ENCODE measurements around the gene REXO4. TPM values are rescaled to one million over a fixed set of nuclear protein-coding genes. Genes with fewer than 3 reads are reported as not detected.
A peak's percentile ranks its signal among the peaks of the same experiment; 100 is the strongest.

Gene REXO4
- total RNA-seq, 3 donors from 2014 or later = 67.5 to 79.5 (median 79.3) TPM

DNA sequence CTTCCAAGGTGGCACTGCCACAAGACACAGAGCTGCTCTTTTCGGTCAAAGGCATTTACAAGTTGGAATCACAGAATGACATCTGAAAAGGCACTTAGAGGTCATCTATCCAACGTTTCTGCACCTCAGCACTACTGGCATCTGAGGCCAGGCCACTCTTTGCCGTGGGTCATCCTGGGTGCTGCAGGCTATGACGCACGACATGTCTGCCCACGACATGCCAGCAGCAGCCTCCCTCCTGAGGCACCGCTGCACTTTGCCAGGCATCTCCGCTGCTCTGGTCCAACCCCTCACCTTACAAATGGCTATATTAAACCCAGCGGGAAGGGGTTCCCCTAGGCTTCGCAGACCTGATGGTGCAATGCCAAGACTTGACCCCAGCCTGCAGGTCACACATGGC is 50.0 kb downstream of the REXO4 start:
- peaks cover 62% of the 10 kb centered on the region for H3K4me1 Mint-ChIP-seq (ENCODE audit: low read depth)

DNA sequence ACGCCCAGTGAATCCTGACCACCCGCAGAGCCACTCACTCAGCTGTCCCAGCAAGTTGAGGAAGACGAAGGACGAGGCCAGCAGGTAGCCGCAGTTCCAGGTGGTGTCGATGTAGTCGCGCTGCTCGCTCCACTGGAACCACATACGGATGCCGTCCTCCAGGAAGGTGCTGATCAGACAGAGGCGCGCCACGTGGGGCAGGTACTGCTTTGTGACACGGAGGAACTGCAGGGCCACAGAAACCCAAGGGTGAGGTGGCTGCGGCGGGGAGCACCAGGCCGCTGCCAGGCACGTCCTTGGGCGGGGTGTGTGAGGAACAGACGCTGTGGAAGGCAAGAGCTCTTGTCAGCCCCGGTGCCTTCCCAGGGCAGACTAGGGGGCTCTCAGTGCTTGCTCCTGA is 50.6 kb downstream of the REXO4 start:
- no peaks in the 10 kb centered on the region for H3K27me3 Mint-ChIP-seq (ENCODE audit: low read depth)
- H3K36me3 Mint-ChIP-seq (ENCODE audit: insufficient read depth) = peaks cover 49% of the 10 kb centered on the region
- no peaks in the 10 kb centered on the region for H3K9me3 Mint-ChIP-seq
- H3K4me3 Mint-ChIP-seq = no peak overlapping the region
- ATAC-seq (no peak), DNase-seq (no peak)
- H3K4me1 Mint-ChIP-seq (ENCODE audit: low read depth) = peaks cover 56% of the 10 kb centered on the region

More for the DNA sequence above, 50.0 kb downstream of the REXO4 start:
- Mint-ChIP-seq H3K9me3 (no peaks in the 10 kb centered on the region), H3K36me3 (ENCODE audit: insufficient read depth) (peaks cover 48% of the 10 kb centered on the region), H3K4me3 (no peak overlapping the region), H3K27me3 (ENCODE audit: low read depth) (no peaks in the 10 kb centered on the region)
- DNase-seq (no peak), ATAC-seq (no peak)

DNA sequence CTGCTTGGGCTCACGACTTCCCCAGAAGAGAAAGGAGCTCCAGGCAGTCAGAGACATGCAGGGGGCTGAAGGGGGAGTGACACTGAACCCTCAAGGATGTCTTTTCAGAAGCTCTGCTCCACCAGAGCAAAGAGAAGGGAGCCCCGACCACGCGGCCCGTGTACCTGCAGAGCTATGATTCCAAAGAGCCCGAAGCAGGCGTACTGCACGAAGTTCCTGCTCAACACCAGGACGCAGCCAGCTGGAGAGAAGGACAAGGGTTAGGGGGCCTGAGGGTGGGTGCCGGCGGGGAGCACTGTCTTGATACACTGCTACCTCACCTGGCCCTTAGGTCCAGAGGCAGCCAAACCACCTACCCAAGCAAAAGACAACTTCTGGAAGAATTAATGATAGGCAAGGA is 51.4 kb downstream of the REXO4 start:
- no peaks in the 10 kb centered on the region for H3K27me3 Mint-ChIP-seq (ENCODE audit: low read depth)

DNA sequence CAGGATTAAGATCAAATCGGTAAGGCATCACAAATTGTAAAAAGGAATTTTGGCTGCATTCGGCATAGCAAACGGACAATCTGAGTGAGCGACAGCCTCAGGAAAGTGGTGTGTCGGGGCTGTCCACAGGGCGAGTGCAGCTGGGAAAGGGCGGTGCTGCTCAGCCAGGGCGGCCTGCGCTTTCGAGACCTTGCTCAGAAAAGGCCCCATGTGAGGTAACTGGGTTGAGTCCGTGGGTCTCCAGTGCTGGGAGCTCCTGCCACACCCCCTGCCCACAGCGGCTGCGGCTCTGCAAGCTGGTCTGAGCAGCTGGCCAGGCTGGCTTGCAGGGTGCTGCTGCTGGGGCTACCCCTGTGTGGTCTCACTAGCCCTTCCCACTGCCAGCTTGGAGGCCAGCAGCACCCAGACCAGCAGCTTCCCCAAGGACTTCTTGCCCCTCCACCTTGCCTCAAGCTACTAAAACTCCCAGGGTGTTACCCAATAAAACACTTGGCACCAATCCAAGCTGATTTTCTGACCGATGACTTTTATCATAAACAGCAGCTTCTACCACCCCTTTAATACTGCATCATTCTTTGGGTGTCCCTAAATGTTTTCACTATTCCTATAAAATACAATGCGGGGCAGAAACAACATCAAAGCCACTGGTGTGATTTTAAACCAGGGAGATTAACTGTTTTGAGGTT is 55.3 kb downstream of the REXO4 start:
- Mint-ChIP-seq H3K27me3 (ENCODE audit: low read depth) (no peaks in the 10 kb centered on the region), H3K4me1 (ENCODE audit: low read depth) (peaks cover 47% of the 10 kb centered on the region), H3K4me3 (no peak overlapping the region), H3K36me3 (ENCODE audit: insufficient read depth) (peaks cover 33% of the 10 kb centered on the region), H3K9me3 (no peaks in the 10 kb centered on the region)
- no peak for ATAC-seq
- no peak for DNase-seq

More for the DNA sequence above, 51.4 kb downstream of the REXO4 start:
- Mint-ChIP-seq H3K4me3 (no peak overlapping the region), H3K4me1 (ENCODE audit: low read depth) (peaks cover 50% of the 10 kb centered on the region), H3K9me3 (no peaks in the 10 kb centered on the region), H3K36me3 (ENCODE audit: insufficient read depth) (peaks cover 53% of the 10 kb centered on the region)
- ATAC-seq (no peak), DNase-seq (no peak)

DNA sequence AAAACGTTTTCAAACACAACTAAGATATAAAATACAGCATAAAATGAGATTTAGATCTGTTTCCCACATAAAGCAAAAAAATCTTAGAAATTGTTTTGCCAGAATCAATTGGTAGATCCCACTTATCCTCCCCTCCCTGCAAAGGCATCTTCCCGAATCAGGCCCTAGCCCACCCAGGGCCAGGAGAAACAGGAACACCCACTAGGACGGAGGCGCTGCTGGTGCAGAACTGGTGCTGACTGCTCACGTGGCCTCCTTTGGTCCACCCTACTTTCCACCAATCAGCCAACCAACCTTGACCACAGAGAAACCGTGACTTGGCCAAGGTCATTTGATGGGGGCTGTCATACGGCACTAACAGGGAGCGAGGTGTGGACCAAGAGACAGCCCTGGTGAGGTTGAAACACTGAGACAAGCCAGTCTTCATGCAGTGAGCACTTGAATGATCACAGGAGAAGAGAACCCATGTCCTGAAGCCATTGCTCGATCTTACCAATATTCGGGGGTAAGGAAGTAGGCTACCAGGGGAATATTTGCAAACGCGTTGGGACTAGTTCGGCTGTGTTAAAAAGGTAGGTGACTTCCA is 56.2 kb downstream of the REXO4 start:
- ATAC-seq = no peak
- Mint-ChIP-seq H3K36me3 (ENCODE audit: insufficient read depth) (peaks cover 33% of the 10 kb centered on the region), H3K9me3 (no peaks in the 10 kb centered on the region), H3K27me3 (ENCODE audit: low read depth) (no peaks in the 10 kb centered on the region), H3K4me3 (no peak overlapping the region), H3K4me1 (ENCODE audit: low read depth) (peaks cover 49% of the 10 kb centered on the region)
- no peak for DNase-seq

DNA sequence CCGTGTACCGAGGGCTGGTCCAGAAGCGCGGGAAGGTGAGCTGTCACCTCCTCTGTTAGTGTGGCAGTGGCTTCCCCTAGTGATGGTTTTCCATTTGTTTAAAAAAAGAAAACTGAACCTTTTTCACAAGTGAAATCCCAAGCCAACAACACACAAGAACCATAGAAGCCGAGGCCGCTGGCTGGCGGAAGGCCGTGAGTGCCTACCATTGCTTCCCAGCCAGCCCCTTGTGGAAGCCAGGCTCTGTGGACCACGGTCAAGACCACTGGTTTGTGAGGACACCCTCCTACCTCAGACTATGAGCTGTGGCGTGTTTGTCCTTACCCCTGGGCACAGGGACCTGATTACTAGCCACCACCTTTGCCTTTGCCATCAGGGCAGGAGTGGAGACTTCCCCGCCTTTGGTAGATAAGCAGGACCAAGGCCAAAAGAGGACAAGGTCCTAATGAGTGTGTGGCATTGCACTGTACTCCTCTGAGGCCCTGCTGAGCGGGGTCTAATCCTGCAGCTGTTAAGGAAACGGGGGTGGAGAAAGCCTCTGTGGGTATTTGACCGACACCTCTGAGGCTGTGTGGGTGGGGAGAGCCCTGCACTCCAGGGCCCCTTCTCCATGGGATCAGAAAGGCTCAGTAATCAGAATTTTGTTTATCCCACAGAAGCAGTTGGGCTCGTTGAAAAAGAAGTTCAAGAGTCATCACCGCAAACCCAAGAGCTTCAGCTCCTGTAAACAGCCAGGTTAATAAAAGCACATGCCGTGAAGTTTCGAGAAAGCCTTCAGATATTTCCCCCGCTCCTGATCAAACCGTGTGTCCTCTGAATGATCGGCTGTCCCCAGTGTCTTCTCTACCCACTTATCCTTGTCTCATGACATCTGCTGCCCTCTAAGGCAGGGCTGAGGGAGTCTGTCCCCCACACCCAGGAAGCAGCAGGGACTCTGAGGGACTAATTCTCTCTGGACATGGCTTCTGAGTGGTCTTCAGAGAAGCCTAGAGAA is 57.1 kb downstream of the REXO4 start:
- Mint-ChIP-seq H3K36me3 (ENCODE audit: insufficient read depth) (peaks cover 30% of the 10 kb centered on the region), H3K4me3 (peak overlapping the region; percentile 30), H3K27me3 (ENCODE audit: low read depth) (no peaks in the 10 kb centered on the region), H3K9me3 (no peaks in the 10 kb centered on the region), H3K4me1 (ENCODE audit: low read depth) (peaks cover 45% of the 10 kb centered on the region)
- no peak for DNase-seq
- no peak for ATAC-seq

DNA sequence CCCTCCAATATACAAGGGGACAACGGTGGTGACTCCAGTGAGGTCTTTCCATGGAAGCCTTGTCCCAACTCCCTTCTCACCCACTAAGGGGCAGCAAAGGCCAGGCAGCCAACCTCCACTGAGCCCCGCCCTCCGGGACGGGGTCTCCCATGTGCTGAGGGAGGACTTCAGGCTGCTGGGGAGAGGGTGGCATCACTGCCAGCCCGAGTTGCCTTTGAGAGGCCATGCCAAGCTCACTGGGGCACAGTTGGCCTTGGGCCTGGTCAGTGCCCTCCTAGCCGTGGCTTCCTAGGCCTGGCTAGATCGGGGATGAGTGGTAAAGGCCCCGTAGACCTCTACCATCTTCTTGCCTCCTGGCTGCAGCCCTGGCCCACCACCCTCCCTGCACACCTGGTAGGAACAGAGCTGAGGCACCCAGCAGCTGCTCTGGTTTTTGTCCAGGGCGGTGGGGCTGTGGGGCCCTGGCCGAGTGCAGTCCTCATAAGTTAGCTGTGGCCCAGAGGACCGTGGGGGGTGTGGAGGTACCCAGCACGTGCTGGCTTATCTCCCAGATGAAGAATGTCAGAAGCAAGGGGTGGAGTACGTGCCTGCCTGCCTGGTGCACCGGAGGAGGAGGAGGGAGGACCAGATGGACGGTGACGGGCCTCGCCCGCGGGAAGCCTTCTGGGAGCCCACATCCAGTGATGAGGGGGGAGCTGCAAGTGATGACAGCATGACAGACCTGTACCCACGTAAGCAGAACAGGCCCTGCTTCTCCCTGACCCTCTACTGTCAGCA is 58.2 kb downstream of the REXO4 start:
- H3K9me3 Mint-ChIP-seq = no peaks in the 10 kb centered on the region
- peaks cover 49% of the 10 kb centered on the region for H3K4me1 Mint-ChIP-seq (ENCODE audit: low read depth)
- no peak for ATAC-seq
- H3K36me3 Mint-ChIP-seq (ENCODE audit: insufficient read depth) = peaks cover 30% of the 10 kb centered on the region
- no peak overlapping the region for H3K4me3 Mint-ChIP-seq
- H3K27me3 Mint-ChIP-seq (ENCODE audit: low read depth) = no peaks in the 10 kb centered on the region
- no peak for DNase-seq

DNA sequence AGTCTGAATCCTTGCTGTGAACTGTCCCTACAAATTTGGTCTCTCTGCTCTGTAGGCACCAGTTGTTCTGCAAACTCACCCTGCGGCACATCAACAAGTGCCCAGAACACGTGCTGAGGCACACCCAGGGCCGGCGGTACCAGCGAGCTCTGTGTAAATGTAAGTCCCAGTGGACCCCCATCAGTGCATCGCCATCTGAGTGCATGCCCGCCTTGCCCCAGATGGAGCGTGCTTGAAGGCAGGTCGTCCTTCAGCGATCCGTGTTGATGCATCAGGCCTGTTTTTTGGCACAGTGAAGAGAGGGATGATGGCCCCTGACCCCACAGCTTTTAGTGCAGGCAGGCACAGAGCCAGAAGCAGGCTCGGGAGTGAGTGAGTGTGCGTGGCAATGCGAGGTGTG is 60.2 kb downstream of the REXO4 start:
- Mint-ChIP-seq H3K27me3 (ENCODE audit: low read depth) (no peaks in the 10 kb centered on the region), H3K9me3 (no peaks in the 10 kb centered on the region), H3K4me1 (ENCODE audit: low read depth) (peaks cover 51% of the 10 kb centered on the region), H3K4me3 (peak overlapping the region; percentile 80), H3K36me3 (ENCODE audit: insufficient read depth) (peaks cover 25% of the 10 kb centered on the region)
- no peak for DNase-seq
- ATAC-seq = no peak

DNA sequence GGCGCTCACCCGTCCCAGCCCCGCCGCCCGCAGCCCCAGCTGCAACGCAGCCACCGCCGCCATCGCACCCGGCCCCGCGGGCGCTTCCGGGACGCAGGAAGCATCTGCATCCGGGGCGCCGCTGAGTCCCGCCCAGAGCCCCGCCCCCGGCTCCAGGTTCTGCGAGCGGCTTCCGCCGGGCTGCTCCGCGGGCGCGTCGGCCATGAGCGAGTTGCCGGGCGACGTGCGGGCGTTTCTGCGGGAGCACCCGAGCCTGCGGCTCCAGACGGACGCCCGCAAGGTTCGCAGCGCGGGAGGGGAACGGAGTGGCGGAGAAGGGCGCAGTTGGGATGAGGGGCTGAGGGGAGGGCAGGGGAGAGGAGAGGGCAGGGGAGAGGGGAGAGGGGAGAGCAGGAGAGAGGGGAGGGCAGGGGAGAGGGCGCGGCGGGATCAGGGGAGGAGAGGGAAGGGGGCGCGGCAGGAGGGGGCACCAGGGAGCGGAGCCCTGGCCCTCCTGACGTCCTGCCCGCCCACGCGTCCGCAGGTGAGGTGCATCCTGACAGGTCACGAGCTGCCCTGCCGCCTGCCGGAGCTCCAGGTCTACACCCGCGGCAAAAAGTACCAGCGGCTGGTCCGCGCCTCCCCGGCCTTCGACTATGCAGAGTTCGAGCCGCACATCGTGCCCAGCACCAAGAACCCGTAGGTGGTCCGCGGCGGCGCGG is 61.3 kb downstream of the REXO4 start, which contains the start of the genes SURF1 and SURF2:
Gene SURF1, minus strand, starts transcription at position 97 of the 701 bp plus-strand sequence. Its CDS starts 34 bp downstream, at position 63.
Gene SURF2, plus strand, starts transcription at position 160 of the 701 bp plus-strand sequence. Its CDS starts 43 bp downstream, at position 203.
- Mint-ChIP-seq H3K4me3 (peak within 1 kb of the TSS; percentile 91), H3K4me1 (ENCODE audit: low read depth) (peaks cover 50% of the 10 kb centered on the region), H3K36me3 (ENCODE audit: insufficient read depth) (peaks cover 26% of the 10 kb centered on the region), H3K27me3 (ENCODE audit: low read depth) (no peaks in the 10 kb centered on the region), H3K9me3 (no peaks in the 10 kb centered on the region)
- DNase-seq = peak; percentile 87
- peak; percentile 85 to 86 for ATAC-seq

Other genes with a start within 250 kb of the REXO4 start
- not detected for gene OBP2B, start 208.8 kb downstream of the REXO4 start, total RNA-seq
- under 1 TPM in 1 of 3 donors, not detected in 2; 0.08 TPM for gene ABO, start 142.8 kb downstream of the REXO4 start, total RNA-seq
- gene SURF6, start 81.8 kb downstream of the REXO4 start, total RNA-seq = 10 to 100 TPM; 56.0 to 61.7 (median 58.5) TPM
- gene MED22, start 69.9 kb downstream of the REXO4 start, total RNA-seq = 10 to 100 TPM; 52.8 to 58.6 (median 55.3) TPM
- gene RPL7A, start 69.8 kb downstream of the REXO4 start, total RNA-seq = 1,000 to 10,000 TPM; 3,573 to 3,630 (median 3,625) TPM
- gene SURF1, start 61.5 kb downstream of the REXO4 start, total RNA-seq = 10 to 100 TPM; 24.1 to 37.1 (median 30.6) TPM
- 10 to 100 TPM; 48.0 to 64.1 (median 57.9) TPM for gene SURF2, start 61.5 kb downstream of the REXO4 start, total RNA-seq
- gene SURF4, start 42.0 kb downstream of the REXO4 start, total RNA-seq = 100 to 1,000 TPM; 235 to 292 (median 255) TPM
- gene STKLD1, start 41.6 kb downstream of the REXO4 start, total RNA-seq = under 1 TPM in 2 of 3 donors, not detected in 1; 0.16 to 0.42 TPM
- gene ADAMTS13, start 4.4 kb upstream of the REXO4 start, total RNA-seq = under 1 TPM; 0.60 to 0.91 (median 0.79) TPM
- gene CACFD1, start 42.0 kb upstream of the REXO4 start, total RNA-seq = 1 to 10 TPM in 1 of 3 donors, under 1 TPM in 2; 0.73 to 1.1 (median 0.86) TPM
- gene SLC2A6, start 61.1 kb upstream of the REXO4 start, total RNA-seq = 1 to 10 TPM; 4.9 to 5.3 (median 5.2) TPM
- not detected for gene MYMK, start 106.9 kb upstream of the REXO4 start, total RNA-seq
- under 1 TPM in 2 of 3 donors, not detected in 1; 0.08 to 0.14 TPM for gene ADAMTSL2, start 116.7 kb upstream of the REXO4 start, total RNA-seq
- gene FAM163B, start 191.4 kb upstream of the REXO4 start, total RNA-seq = not detected
- not detected for gene DBH, start 218.4 kb upstream of the REXO4 start, total RNA-seq

All from activated T-cell treated with anti-CD3 and anti-CD28 coated beads, Interleukin-2, amount 50 U/mL, for 4 hours (primary cell).